Cerebellar nuclear complex (tissue), 1 donor: ENCODE measurements around the gene KLF15.
"Not testable (repeated sequence)": the region's sequence is repeated elsewhere in the genome, so short reads cannot be mapped to it uniquely, and the experiment has no call there.

Experiments
- DNase-seq, 2 experiments: peaks; one replicate each; lab custom pipeline; 2025; lab: John Stamatoyannopoulos, UW

The KLF15 gene

GRCh38 chr3:126346466-126346865 is 10.7 kb downstream of the KLF15 start:
- no peak for DNase-seq

GRCh38 chr3:126345641-126346460 is 11.4 kb downstream of the KLF15 start:
- no peak for DNase-seq

- no peak for DNase-seq
These were observed 12.0 kb downstream of the KLF15 start for GRCh38 chr3:126345231-126345630.

- DNase-seq, result no peak
These were observed 12.7 kb downstream of the KLF15 start for GRCh38 chr3:126344380-126345041.

GRCh38 chr3:126343649-126344035 is 13.6 kb downstream of the KLF15 start:
- no peak for DNase-seq

- DNase-seq, result no peak
These were observed 14.1 kb downstream of the KLF15 start for GRCh38 chr3:126342991-126343648.

- no peak for DNase-seq
These were observed 15.0 kb downstream of the KLF15 start for GRCh38 chr3:126342211-126342610.

GRCh38 chr3:126341755-126342150 is 15.5 kb downstream of the KLF15 start:
- no peak for DNase-seq

- DNase-seq, result no peak
These were observed 16.1 kb downstream of the KLF15 start for GRCh38 chr3:126340943-126341754.

GRCh38 chr3:126340596-126340942 is 16.6 kb downstream of the KLF15 start:
- no peak for DNase-seq

- no peak for DNase-seq
These were observed 17.1 kb downstream of the KLF15 start for GRCh38 chr3:126340081-126340511.

- DNase-seq, result no peak
These were observed 17.7 kb downstream of the KLF15 start for GRCh38 chr3:126339466-126339865.

GRCh38 chr3:126338790-126339288 is 18.4 kb downstream of the KLF15 start:
- no peak for DNase-seq

GRCh38 chr3:126337980-126338651 is 19.1 kb downstream of the KLF15 start:
- no peak for DNase-seq

- DNase-seq, result not testable (repeated sequence)
These were observed 25.3 kb downstream of the KLF15 start for GRCh38 chr3:126331812-126332336.

GRCh38 chr3:126329927-126330725 is 27.1 kb downstream of the KLF15 start:
- DNase-seq, result no peak

- no peak for DNase-seq
These were observed 30.6 kb downstream of the KLF15 start for GRCh38 chr3:126326629-126327028.

GRCh38 chr3:126322181-126322967 is 34.8 kb downstream of the KLF15 start:
- no peak for DNase-seq

GRCh38 chr3:126321490-126321889 is 35.7 kb downstream of the KLF15 start:
- no peak for DNase-seq
